Measurements from ENCODE around the gene SPOP.

GRCh38 chr17:49588726-49589576 is 88.9 kb downstream of the SPOP start:
- TF ChIP-seq CTCF (IDR thresholded peaks at IDR 0.05) (no peak), POLR2A (IDR thresholded peaks at IDR 0.05) (no peak), POLR2AphosphoS5 (IDR thresholded peaks at IDR 0.05) (no peak)
